NCI-H1105 treated with DMSO at 0.1 percent for 48 hours (cell line): ENCODE measurements around the gene MAGT1.
"Not testable (repeated sequence)": the region's sequence is repeated elsewhere in the genome, so short reads cannot be mapped to it uniquely, and the experiment has no call there.

Experiments used
- DNase-seq: peaks from one replicate; lab custom pipeline; 2025; lab: John Stamatoyannopoulos, UW

MAGT1 gene

DNA sequence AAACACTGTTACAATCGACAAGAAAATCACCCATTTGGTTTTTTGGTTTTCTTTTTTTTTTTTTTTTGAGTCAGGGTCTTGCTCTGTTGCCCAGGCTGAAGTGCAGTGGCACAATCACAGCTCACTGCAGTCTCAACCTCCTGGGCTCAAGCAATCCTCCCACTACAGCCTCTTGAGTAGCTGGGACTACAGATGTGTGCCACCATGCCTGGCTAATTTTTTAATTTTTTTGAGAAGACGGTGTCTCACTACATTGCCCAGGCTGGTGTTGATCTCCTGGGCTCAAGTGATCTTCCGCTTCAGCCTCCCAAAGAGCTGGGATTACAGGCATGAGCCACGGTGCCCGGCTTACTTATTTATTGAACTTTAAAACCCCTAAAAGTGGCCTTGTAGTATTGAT, 63.7 kb downstream of the MAGT1 start:
- not testable (repeated sequence) for DNase-seq

DNA sequence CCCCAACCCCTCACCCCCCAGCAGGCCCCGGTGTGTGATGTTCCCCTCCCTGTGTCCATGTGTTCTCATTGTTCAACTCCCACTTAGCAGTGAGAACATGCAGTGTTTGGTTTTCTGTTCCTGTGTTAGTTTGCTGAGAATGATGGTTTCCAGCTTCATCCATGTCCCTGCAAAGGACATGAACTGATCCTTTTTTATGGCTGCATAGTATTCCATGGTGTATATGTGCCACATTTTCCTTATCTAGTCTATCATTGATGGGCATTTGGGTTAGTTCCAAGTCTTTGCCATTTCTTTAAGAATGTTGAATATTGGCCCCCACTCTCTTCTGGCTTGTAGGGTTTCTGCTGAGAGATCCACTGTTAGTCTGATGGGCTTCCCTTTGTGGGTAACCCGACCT, 73.2 kb downstream of the MAGT1 start:
- DNase-seq: not testable (repeated sequence)

DNA sequence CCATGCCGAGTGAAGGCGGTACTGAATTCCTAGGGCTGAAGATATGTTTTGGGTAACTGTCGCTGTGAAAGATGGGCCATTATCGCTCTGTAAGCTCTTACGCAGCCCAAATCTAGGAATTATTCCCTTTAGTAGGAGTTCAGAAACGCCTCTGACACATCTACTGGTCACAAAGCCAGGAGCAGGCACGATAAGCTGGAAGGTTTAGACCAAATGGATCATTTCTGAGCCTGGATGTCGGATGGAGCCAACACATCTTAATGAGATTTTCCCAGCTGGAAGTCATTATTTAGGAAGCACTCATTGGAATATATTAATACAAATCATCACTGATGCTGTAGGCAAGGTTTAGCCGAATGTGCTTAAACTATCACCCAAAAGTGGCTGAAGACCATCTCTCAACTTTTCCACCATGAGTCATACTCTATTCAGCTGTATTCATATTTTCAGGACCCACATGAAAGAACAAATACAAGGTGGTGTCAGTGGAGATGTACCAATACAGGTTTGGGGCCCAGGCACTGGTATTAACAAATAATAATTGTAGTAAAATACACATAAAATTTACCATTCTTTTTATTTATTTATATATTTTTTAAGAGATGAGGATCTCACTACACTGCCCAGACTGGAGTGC, 75.0 kb downstream of the MAGT1 start:
- DNase-seq: no peak

DNA sequence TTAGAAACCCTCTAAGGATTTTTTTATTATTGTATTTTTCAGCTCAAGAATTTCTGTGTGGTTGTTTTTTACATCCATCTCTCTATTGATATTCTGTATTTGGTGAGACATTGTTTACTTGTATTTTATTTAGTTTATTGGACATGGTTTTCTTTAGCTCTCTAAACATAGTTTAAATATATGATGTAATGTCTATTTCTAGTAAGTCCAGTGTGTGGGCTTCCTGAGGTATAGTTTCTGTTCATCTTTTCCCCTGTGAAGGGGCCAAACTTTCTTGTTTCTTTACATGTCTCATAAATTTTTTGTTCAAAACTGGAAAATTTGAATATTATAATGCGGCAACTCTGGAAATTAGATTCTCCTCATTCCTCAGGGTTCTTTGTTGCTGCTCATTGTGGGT, 81.0 kb downstream of the MAGT1 start:
- DNase-seq: no peak

DNA sequence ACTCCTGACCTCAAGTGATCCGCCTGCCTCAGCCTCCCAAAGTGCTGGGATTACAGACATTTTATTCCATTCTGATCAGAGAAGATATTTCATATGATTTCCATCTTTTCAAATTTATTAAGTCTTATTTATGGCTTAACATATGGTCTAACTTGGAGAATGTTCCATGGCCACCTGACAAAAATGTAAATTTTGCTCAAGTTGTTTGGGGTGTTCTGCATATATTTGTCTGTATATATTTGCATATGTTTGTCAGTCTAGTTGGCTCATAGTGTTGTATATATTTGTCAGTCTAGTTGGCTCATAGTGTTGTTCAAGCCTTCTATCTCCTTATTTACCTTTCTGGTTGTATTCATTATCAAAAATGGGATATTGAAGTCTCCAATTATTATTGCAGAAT, 93.0 kb downstream of the MAGT1 start:
- DNase-seq: no peak

DNA sequence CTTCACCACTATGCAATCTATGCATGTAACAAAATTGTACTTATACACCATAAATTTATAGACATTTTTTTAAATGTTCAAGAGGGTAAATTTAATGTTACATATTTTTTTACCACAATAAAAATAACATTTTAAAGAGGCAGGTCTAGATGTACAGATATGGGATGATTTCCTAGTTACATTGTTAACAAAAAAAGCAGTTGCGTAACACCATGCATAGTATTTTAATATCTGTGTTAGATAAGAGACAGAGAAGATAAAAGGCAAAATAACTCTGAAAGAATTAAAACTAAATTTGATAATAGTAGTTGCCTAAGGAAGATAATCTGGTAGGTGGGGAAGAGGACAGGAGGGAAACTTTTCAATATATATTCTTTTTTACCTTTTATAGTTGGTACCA, 100.1 kb downstream of the MAGT1 start:
- DNase-seq: no peak

DNA sequence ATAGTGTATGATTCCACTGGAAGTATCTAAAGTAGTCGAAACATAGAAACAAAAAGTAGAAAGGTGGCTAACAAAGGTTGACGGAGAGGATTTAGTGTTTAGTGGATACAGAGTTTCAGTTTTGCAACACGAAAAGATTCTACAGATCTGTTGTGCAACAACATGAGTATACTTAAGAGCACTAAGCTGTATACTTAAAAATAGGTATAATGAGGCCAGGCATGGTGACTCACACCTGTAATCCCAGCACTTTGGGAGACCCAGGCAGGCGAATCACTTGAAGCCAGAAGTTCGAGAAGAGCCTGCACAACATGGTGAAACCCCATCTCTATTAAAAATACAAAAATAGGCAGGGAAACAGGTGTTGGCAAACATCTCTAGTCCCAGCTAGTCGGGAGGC, 101.3 kb downstream of the MAGT1 start:
- no peak for DNase-seq

DNA sequence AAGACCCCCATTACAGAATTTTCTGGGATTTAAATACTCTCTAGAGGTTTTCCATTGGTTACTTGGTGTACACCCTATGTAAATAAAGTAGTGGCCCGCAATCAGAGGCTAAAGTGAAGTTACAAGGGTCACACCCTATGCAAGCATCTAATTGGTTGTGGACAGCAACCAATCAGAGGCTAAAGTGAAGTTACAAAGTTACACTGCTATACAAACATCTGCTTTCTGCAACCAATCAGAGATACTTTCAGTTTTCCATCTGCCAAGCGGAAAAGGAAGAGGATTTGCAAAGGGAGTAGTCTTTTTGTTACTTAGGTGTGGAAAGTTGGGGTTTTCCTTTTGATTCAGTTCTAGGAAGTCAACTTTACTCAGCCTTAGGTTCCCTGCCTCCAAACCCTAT, 107.2 kb downstream of the MAGT1 start:
- no peak for DNase-seq

DNA sequence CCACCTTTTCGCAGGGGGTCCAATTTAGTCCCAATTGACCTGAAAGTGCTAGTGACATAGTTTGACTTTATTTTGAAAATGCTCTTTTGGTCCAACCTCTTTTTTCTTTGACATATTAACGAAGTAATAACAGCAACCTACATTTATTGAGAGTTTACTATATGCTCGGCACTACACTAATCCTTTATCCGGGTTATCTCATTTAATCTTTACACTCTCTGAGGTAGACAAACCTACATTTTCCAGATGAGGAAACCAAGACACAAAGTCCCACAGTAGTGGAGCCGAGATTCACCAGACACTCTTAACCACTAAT, 108.9 kb downstream of the MAGT1 start:
- no peak for DNase-seq

DNA sequence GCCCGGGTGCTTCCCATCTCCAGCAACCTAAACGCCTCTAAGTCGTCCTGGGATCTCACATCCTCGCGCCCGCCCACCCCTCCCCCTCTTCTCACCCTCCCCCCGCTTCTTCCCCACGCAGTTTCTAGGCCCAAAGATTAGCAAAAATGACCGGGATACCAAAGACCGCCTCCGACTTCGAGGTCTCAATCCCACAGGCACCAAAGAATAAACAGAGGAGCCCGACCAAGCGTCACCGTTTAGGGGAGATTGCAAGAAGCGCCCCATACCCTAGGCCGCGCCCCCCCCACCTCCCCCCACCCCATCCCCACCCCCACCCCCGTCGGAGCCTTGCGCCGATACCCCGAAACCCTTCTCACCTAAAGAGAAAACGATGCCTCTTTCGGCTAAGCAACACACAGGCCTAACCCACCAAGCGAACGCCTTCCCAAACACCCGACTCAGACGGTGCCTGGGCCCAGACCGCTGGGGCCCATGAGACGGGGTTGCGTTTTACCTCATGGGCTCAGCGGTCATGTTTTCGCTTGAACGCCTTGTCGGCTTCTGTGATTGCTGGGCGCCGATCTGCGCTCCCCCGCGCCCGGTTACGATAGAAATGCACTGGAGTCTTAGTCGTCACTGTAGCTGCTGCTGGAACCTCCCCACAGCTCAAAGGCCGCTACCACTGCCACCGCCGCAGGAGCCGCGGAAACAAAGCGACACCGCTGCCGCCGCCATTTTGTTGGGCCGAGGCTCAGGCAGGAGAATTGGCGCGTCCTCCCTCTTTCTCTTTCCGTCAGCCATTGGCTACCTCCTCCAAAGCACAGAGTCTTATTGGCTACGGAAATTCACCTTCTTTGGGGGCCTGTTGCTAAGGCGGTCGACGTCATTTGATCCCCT, 109.5 kb downstream of the MAGT1 start, which contains the start of gene ATRX:
ATRX (minus strand) TSS at position 731 of the 879 bp plus-strand sequence; CDS start at position 516, 215 bp downstream.
- peak; percentile 88 for DNase-seq

DNA sequence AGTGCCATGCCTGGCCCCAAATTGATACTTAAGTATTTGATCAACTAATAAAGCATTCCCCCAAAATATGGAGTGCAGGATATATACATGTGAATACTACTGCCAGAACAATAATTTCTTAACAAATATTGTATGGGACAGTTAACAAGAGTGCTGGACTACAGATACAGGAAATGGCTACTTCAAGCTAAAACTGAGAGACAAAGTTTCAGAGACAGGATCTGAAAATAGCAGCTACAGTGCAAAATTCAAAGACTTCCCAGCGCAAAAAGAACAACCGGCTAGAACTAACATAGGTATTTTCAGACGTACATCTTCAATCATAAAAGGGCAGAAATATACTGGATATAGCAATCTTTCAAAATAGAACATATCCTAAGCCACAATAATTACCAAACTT, 115.5 kb downstream of the MAGT1 start:
- DNase-seq: no peak

DNA sequence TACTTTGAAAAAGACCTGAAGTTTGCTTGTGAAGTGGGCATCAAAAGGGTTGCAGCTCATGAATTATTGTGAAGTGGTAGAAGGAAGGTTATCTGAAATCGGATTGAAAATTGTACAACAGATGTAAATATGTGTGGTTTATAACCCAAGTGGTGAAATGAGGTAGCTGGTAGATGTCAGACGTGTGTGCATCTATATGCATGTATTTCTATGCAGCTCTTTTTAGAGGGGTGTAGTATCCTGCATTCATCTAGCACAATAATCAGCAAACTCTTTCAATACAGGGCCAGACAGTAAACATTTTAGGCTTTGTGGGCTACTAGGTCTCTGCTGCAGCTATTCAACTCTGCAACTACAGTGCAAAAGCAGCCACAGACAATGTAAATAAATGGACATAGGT, 118.6 kb downstream of the MAGT1 start:
- DNase-seq: no peak
